ENCODE data around the gene CHST14.

CHST14 gene

DNA sequence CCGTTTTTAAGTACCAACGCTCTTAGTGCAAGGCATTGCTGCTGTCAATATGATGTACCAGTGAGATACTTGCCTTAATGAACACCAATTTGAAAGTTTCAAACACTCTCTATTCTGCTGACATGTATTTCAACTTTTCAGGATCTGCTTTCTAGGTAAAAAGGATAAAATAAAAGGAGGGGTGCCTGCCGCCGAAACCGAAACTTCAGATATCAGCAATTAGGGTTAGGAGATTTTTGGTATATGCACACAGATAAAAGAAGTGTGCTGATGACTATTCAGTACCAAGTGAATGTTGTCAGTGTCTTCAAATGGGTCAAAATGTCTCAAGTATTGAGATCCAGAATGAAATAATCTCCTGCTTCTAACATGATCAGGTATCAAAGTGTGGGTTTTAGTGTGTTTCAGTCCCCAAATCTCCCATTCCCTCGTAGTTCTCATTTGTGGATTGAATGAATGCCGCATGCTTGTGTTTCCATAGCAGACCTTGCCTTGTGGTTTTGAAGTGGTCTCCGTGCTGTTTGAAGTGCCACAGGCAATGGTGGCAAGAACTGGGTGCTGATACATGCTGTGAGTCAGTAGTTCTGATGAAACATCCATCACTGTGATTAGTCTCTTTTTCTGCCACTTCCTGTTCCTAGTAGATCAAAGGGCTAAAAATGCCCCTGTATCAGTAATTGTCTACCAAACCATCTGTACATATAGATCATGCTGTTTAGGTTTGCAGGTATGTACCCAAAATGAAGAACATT, 22.5 kb downstream of the CHST14 start:
- DNase-seq = peak; percentile 45

DNA sequence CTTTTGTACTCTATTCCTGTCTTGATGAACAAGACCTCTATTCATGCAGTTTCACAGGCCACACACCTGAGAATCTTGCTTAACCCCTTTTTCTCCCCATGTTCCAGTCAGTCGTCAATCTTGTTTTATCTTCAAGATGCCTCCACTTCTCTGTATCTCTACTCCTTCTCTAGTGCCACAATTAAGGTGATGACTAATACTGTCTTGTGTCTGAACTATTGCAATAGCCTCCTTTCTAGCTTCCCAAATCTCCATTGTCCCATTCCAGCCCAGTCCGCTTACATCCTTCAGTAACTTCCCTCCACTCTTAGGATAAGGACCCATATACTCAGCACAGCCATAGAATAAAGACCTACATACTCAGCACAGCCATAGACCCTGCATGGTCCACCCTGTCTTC, 24.7 kb downstream of the CHST14 start:
- no peak for DNase-seq

DNA sequence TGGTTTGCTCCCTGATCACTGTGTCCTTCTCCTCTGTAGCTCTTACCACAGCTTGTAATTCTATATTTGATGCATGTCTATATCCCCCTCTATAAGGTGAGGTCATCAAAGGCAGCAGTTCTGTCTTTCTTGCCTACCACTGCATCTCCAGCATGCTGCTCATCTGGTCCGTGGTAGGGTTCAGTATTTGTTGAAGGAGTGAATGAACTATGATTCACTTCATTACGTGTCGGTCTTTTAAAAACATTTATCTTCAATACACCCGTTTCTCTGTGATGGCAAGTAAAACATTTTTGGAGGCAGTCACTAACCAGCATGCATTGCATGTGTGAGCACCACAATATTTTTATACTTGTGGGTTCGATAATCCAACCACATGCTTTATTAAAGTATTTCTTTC, 27.6 kb downstream of the CHST14 start:
- no peak for DNase-seq

DNA sequence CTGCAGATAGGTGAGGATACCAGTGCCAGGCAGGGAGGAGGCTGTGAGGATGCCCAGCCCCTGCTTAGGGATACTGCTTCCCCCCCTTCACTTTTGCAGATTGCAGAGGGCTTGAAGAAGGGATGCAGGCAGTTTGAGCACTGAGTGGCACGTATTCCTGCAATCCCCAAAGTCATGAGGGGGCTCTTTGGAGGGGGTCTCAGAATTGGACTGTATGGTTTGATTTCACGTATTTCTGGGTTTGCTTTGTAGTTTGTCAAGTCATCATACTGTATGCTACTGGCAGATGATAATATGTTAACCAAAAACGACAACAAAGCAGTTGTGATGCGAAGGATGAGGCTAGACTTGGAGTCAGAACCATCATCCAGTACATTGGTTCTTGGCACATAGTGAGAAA, 28.1 kb downstream of the CHST14 start:
- DNase-seq = no peak

DNA sequence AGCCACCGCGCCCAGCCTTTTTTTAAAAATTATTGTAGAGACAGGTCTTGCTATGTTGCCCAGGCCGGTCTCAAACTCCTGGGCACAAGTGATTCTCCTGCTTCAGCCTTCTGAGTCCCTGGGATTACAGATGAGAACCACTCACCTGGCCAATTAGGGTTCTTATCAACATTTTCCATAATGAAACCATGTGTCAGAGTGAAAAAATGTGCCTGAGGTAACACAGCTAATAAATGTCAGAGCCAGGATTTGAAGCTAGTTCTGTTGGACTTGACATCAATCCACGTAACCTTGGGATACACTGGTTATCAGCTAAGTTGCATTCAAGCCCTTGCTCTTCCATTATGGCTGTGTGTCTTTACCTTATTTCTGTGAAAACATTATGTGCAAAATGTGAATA, 29.1 kb downstream of the CHST14 start:
- no peak for DNase-seq

DNA sequence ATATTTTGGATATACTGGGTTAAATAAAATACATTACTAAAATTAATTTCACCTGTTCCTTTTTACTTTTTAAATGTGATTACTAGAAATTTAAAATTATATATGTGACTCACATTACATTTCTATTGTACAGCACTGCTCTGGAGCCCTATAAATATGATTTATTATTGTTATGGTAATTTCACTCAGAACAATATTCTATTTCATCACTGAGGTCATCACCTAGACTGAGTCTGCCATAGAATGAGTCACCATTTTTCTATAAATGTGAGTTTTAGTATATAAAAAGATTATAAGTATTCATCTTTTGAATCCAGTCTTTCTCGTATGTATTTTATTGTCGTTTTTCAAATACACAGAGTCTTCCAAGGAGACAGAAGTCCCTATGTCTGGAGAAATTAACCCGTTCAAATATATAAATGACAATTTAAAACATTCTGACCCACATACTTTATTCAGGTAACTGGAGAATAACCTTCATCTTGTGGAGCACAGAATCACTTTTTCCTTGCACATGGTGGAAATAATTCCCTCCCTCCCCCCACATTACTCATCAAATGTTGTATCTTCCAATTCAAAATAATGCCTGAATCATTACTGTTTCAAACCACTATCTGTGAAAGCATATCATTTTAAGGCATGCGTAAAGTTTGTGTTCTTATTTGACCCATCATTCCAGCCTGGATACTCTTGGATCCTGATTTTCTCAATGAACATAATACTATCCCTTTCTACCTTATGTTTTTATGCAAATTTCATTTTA, 30.0 kb downstream of the CHST14 start:
- DNase-seq = no peak

DNA sequence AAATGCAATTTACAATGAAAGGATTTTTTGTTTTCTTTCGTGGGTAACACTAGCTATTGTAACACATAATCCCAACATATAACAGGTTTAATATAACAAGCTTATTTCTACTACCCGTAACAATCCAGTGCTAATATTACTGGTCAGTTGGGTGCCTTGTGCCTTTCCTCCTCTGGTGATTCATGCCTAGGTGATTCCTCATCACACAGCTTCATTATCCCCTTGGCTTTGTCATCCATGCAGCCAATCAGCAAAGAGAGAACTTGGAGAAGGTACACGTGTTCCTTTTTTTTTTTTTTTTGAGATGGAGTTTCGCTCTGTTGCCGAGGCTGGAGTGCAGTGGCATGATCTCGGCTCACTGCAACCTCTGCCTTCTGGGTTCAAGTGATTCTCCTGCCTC, 30.7 kb downstream of the CHST14 start:
- no peak for DNase-seq

DNA sequence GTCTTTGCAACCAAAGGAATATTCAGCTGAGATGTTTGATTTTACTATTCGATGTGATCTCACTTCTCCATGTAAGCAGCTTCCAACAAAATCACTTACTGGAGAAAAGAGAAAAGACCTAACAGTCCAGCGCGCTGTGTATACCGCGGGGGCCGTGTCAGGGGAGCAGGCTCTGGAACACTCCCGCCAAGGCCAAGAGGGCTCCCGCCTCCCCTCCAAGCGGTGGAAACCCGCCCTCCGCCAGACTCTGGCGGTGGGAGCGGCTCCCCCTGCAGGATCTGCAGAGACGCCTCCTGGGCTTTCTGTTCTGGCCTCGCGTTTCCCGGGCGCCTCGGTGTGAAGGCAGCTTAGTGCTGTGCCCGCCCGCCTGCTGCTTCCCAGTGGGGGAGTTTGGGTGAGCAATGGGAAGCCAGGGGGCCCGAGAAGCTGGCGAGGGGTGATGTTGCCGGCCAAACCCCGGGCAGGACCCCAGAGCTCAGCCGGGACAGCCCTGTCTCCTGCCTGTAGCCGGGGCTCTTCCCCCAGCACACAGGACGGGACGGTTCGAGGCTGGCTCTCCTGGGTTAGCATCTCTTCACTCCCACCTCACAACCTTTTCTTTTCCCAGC, 36.3 kb downstream of the CHST14 start:
- DNase-seq = peak; percentile 43

DNA sequence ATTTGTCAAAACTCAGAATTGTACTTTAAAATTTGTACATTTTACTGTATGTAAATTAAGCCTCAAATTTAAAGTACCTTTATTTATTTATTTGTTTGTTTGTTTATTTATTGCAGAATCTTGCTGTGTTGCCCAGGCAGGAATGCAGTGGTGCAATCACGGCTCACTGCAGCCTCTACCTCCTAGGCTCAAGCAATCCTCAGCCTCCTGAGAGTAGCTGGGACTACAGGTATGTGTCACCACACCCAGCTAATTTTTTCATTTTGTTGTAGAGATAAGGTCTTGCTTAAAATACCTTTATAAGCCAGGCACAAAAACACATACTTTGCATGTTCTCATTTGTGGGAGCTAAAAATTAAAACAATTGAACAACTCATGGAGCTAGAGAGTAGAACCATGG, 37.4 kb downstream of the CHST14 start:
- no peak for DNase-seq

DNA sequence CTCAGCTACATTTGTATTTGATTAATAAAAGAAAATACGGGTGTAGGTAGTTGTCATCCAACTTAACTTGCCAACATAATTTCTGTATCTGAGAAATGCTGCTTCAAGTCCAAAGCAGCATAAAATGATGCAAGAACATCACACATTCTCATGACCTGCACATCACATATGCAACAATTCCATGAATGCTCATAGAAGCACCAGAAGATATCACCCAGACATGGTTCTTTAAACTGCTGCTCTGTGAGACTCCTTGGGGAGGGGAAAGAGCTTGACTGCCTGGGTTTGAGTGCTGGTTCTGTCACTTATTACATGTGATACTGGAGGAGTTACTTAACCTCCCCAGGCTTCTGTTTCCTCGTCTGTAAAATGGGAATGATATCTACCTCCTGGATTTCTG, 39.4 kb downstream of the CHST14 start:
- no peak for DNase-seq

DNA sequence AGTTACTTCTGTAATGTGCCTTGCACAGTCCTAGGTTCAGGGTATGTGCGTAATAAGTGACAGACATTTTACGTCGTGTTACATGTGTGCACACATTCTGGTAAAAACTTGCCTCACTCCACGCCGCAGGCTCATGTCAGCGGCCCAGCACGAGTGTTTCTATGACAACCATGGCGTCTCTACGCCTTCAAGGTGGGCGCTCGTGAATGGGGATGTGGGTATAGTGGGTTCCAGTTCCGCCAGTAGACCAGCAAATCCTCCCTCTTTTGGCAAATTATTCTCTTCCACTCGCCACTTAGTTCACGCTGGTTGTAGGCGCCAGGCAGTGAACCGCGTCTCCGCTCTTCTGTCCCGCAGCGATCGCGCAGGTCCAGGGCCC, 40.3 kb downstream of the CHST14 start:
- no peak for DNase-seq

DNA sequence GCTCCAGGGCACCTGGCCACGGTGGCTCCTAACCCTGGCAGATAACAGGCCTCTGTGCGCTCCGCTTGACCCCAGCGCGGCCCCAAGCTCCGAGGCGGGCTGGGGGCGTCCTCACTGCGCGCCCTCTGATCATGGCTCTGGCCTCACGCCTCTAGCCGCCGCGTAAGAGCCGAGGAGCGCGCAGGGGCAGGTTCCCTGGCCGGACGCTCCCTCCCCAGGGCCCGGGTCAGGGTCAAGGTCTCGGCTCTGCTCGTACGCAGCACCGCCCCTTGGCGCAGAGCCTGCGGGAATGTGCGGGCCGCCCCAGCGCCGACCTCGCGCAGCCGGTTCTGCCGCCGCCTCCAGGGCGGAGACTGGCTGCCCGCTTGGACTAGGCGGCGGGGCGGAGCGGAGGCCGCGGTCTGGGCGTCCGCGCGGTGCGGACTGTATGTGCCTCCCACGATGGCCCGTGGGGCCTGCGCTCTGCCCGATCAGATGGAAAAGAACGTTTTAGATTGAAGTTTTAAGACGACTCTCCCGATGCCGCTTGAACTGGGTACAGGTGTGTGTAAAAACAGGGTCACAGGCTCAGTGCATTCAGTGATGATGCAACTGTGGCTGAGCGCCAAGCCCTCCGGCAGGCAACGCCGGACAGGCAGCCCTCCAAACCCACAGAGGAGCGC, 40.8 kb downstream of the CHST14 start:
- DNase-seq = no peak

DNA sequence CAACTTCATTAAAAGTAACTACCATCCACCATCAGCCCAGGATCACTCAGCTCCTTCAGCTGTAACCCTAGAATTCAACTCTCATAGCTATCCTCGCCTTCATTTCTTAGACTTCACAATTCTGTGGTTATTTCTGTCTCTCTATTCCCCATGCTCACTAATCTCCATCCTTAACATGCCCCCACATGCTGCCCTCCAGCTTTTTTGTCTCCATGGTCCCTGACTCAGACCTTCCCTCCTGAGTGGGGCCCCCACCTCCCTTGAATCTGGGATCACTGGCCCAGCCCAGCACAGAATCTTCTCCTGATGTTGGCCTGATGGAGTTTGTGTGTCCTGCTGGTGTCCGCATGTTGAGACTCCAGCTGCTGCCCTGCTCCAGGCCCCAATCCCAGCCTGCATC, 41.7 kb downstream of the CHST14 start:
- DNase-seq = no peak

DNA sequence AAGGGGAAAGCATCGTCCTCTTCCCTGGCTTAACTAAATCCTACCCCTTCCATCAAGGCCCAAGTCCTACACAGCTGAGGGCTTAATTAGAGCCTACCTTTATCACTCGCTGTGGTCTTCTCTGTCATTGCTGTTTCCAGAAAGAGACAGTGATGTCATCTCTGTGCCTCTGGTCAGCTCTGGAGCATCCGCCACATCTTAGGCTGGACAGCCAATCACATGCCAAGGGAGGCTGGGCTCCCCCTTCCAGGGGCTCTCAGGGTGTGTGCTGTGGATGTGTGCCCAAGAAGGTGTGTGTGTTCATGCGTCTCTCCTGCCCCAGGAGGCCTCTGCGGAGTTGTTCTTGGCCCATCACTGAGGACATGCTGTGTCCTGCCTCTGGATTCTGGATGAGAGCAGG, 42.8 kb downstream of the CHST14 start:
- no peak for DNase-seq

DNA sequence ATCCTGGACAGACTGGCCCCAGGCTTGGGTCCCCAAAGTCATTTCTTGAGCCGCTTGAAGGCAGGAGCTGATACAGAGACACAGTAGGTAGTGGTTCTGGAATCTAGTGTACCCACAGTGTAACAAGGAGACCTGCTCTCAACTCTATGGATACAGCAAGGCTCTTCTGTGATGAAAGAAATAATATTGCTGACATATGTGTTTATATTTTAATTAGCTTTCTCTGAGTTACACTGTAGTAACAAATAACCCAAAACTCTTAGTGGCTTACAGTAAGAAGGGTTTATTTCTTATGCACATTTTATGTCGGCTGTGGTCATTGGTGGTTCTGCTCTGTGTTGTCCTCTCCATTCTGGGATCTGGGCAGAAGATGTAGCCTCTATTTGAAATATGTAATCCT, 45.5 kb downstream of the CHST14 start:
- DNase-seq = no peak

Measured in DMS79 treated with DMSO at 0.1 percent for 48 hours (cell line).